ENCODE measurements around the gene COA1.

GRCh38 chr7:43612599-43613589, 116.4 kb downstream of the COA1 start:
- TF ChIP-seq GABPA (IDR thresholded peaks at IDR 0.05; ENCODE audit: low read depth), result no peak
- no peak for TF ChIP-seq CTCF (IDR thresholded peaks at IDR 0.05; ENCODE audit: insufficient read depth, low read length)
- TF ChIP-seq, protein P1, sequence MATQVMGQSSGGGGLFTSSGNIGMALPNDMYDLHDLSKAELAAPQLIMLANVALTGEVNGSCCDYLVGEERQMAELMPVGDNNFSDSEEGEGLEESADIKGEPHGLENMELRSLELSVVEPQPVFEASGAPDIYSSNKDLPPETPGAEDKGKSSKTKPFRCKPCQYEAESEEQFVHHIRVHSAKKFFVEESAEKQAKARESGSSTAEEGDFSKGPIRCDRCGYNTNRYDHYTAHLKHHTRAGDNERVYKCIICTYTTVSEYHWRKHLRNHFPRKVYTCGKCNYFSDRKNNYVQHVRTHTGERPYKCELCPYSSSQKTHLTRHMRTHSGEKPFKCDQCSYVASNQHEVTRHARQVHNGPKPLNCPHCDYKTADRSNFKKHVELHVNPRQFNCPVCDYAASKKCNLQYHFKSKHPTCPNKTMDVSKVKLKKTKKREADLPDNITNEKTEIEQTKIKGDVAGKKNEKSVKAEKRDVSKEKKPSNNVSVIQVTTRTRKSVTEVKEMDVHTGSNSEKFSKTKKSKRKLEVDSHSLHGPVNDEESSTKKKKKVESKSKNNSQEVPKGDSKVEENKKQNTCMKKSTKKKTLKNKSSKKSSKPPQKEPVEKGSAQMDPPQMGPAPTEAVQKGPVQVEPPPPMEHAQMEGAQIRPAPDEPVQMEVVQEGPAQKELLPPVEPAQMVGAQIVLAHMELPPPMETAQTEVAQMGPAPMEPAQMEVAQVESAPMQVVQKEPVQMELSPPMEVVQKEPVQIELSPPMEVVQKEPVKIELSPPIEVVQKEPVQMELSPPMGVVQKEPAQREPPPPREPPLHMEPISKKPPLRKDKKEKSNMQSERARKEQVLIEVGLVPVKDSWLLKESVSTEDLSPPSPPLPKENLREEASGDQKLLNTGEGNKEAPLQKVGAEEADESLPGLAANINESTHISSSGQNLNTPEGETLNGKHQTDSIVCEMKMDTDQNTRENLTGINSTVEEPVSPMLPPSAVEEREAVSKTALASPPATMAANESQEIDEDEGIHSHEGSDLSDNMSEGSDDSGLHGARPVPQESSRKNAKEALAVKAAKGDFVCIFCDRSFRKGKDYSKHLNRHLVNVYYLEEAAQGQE (IDR thresholded peaks at IDR 0.05; ENCODE audit: insufficient replicate concordance, low read depth), result no peak
- no peak for TF ChIP-seq POLR2AphosphoS5 (IDR thresholded peaks at IDR 0.05; ENCODE audit: low read depth)
- TF ChIP-seq SPI1 (IDR thresholded peaks at IDR 0.05; ENCODE audit: borderline replicate concordance, low read depth), result no peak
